SK-N-SH (cell line): ENCODE measurements around the gene VNN1.

ENCODE experiments used
- CTCF ChIP-seq: fragments of 200-600 bp; sonication (generic); IDR thresholded peaks from 2 replicates; pipeline ENCODE4 v1.6.1; 2017; ENCODE audit warnings: antibody characterized with exemption, mild to moderate bottlenecking, moderate library complexity
- GABPA ChIP-seq: IDR thresholded peaks from 2 replicates; pipeline ENCODE4 v1.4.0; 2012; ENCODE audit warnings: low read depth, mild to moderate bottlenecking
- REST ChIP-seq: IDR thresholded peaks from 2 replicates; pipeline ENCODE4 v1.6.1; 2012; ENCODE audit warnings: mild to moderate bottlenecking, low read depth, low read length, moderate library complexity
- RFX5 ChIP-seq: IDR thresholded peaks from 2 replicates; pipeline ENCODE4 v1.6.1; 2012; ENCODE audit warnings: mild to moderate bottlenecking, improper control_type of control experiment, low read length

DNA sequence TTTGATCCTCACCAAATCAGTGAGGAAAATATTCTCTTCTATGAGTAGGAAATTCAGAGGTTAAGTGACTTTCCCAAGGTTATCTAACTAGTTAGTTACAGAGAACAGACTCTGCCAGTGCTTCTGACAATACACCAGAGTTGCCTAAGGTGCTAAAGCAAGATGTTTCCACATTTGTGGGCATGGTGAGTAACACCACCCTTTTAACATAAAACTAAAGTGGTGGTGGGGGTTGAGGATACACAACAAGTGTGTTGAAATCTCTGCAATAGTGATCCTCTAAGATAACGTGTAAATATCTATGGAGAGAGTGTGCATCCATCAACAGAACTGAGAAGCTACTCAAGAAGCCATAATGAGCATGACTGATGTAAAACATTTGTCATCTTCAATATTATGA is 32.2 kb upstream of the VNN1 start:
- no peak for TF ChIP-seq REST
- no peak for TF ChIP-seq GABPA
- no peak for TF ChIP-seq RFX5
- no peak for TF ChIP-seq CTCF
